Right lobe of liver (tissue), 4 donors: ENCODE data around the gene RNF223.

ENCODE experiments used
- CTCF ChIP-seq, 4 donors: fragments of 200-600 bp in 3 of 4; fragments of 450-650 bp in 1 of 4; IDR thresholded peaks; one replicate each; pipeline versions ENCODE4 v1.5.1 to v1.8.0; 2016 to 2022; ENCODE audit warnings: antibody characterized with exemption in 4 of 4, mild to moderate bottlenecking in 2 of 4
- POLR2A ChIP-seq: fragments of 450-650 bp; IDR thresholded peaks from one replicate; pipeline ENCODE4 v1.6.1; 2017; ENCODE audit warnings: antibody characterized with exemption, mild to moderate bottlenecking
- donor health status: DM: no; HTN: no; CAD: no.
- donor health status: DM: no; HTN: no; CAD: no.
- donor health status: DM: no; HTN: yes; CAD: no.

- TF ChIP-seq CTCF (IDR thresholded peaks at IDR 0.05), result no peak
- TF ChIP-seq POLR2A, result no peak
These were observed 47.3 kb downstream of the RNF223 start for GRCh38 chr1:1026599-1027413.
